NB4 (cell line): ENCODE measurements around the gene BPIFA3.

Experiments used
- DNase-seq: peaks from one replicate; pipeline ENCODE4 v3.0.0; 2010; ENCODE audit warnings: low read depth
- H3K4me3 ChIP-seq: one replicate; pipeline ENCODE4 v1.5.1; 2011; ENCODE audit warnings: mild to moderate bottlenecking, low read depth, low read length, moderate library complexity
- CTCF ChIP-seq: IDR thresholded peaks from one replicate; pipeline ENCODE4 v1.5.1; 2012; ENCODE audit warnings: low read depth, low read length
- MAX ChIP-seq: IDR thresholded peaks from 2 replicates; pipeline ENCODE4 v1.6.1; 2011; ENCODE audit warnings: low read depth, low read length
- MYC ChIP-seq: IDR thresholded peaks from 2 replicates; pipeline ENCODE4 v1.6.1; 2011; ENCODE audit warnings: low read depth, low read length
- POLR2A ChIP-seq: IDR thresholded peaks from 2 replicates; pipeline ENCODE4 v1.6.1; 2011; ENCODE audit warnings: mild to moderate bottlenecking; ENCODE audit not compliant: insufficient read length; ENCODE audit errors: extremely low read depth

BPIFA3 gene

GRCh38 chr20:33235696-33236095 is 18.5 kb downstream of the BPIFA3 start, which contains the start of gene BPIFA1:
Gene BPIFA1 (plus strand): TSS chr20:33235996. CDS start chr20:33237712, 1,716 bp downstream.
- H3K4me3 ChIP-seq: no peak within 1 kb of the TSS
- no peak for DNase-seq
- TF ChIP-seq POLR2A (no peak), CTCF (no peak), MAX (no peak), MYC (no peak)

DNA sequence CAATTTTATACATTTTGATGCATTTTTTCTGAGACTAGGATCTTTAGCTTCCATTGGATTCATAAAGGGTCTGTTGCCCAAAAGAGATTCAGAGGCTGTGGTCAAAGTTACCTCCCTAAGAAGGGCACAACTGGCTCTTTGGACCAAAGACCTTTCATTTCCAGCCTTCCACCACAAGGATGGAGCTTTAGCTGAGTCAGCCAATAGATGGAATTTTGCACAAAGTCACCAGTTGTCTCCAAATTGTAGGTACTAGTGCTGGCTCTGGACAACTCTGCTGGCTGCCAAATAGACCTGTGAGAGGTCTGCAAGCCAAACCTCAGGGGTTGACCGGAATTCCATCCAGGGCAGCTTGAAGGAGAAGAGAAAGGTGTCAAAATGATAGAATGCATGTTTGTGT is 19.2 kb downstream of the BPIFA3 start:
- DNase-seq: no peak
- H3K4me3 ChIP-seq: no peak overlapping the region
- TF ChIP-seq MYC: no peak
- TF ChIP-seq POLR2A: no peak
- no peak for TF ChIP-seq CTCF
- TF ChIP-seq MAX: no peak

- DNase-seq: no peak
- H3K4me3 ChIP-seq: no peak overlapping the region
- no peak for TF ChIP-seq MAX
- no peak for TF ChIP-seq MYC
- TF ChIP-seq CTCF: no peak
- no peak for TF ChIP-seq POLR2A
These were observed 20.8 kb downstream of the BPIFA3 start for GRCh38 chr20:33237989-33238388.

DNA sequence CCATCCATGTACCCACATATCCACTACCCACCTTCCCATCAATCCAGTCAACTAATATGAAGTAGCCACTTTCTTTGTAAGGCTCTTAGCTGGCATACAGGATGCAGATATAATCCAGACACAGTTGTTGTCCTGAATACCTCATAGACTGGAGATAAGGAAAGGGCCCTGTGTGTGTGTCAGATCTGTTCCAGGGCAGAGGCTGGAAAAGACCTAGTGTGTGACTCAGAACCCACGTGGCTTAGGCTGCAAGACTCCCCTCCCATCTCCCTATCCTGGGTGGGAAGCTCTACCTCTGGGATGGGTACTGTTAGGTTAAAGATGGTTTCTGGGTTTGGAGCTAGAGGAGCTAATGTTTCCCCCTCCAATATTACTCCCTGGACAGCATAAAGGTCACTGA is 22.3 kb downstream of the BPIFA3 start:
- no peak for DNase-seq
- no peak overlapping the region for H3K4me3 ChIP-seq
- no peak for TF ChIP-seq POLR2A
- no peak for TF ChIP-seq MYC
- TF ChIP-seq CTCF: no peak
- TF ChIP-seq MAX: no peak

- no peak for DNase-seq
- no peak overlapping the region for H3K4me3 ChIP-seq
These were observed 23.0 kb downstream of the BPIFA3 start for GRCh38 chr20:33239979-33240736.

More at GRCh38 chr20:33239979-33240736, 23.0 kb downstream of the BPIFA3 start:
- TF ChIP-seq CTCF (no peak), MYC (no peak), MAX (no peak), POLR2A (no peak)
